AG09309 (cell line): ENCODE data around the gene PCDHGA5.
"Not testable (repeated sequence)": the region's sequence is repeated elsewhere in the genome, so short reads cannot be mapped to it uniquely, and the experiment has no call there.

Source experiments
- DNase-seq: peaks from one replicate; pipeline ENCODE4 v3.0.0-alpha.2; 2010; ENCODE audit warnings: low read depth
- H3K4me3 ChIP-seq: 2 replicates; pipeline ENCODE4 v1.5.1; 2011; ENCODE audit warnings: mild to moderate bottlenecking, low read depth, low read length, moderate library complexity; ENCODE audit not compliant: control insufficient read depth
- CTCF ChIP-seq: IDR thresholded peaks from 2 replicates; pipeline ENCODE4 v1.5.1; 2011; ENCODE audit warnings: mild to moderate bottlenecking, low read depth, low read length, inconsistent platforms; ENCODE audit not compliant: insufficient read depth, control insufficient read depth; ENCODE audit errors: missing control alignments

Gene PCDHGA5

DNA sequence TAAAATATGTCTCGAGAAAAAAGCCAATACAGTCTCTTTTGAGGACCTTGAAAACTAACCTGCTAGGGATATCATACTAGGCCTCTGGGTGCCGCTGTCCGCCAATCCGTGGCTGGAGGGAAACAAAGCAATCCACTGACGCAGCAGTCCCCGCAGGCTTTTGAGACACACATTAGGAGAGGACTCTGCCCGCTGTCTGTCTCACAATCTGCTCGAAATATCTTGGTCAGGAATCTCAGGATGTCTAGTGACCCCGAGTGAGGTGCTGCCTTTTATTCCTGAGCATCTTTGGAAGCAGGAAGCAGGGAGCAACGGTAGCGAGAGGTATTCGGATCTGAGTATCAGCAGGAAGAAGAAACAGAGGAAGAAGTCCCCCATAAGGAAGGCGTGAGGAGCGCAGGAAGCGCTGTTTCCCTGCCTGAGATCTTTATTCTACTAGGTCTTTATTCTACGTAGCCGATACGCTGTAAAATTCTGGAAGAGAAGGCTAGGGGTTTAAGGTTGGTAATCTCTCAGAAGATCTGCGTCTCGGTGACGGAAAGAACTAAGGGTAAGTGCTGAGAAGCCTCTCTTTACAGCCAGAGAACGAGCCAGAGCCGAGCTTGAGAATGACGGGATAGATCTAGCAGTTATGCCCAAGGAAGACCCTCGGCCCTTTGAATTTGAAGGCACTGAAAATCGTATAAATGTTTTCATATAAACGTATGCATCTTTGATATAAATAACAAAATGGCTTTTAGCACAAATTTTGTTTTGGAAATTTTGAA, 37.7 kb upstream of the PCDHGA5 start:
- peak overlapping the region; percentile 43 for H3K4me3 ChIP-seq
- TF ChIP-seq CTCF = peak; percentile 85
- DNase-seq = peak; percentile 39

DNA sequence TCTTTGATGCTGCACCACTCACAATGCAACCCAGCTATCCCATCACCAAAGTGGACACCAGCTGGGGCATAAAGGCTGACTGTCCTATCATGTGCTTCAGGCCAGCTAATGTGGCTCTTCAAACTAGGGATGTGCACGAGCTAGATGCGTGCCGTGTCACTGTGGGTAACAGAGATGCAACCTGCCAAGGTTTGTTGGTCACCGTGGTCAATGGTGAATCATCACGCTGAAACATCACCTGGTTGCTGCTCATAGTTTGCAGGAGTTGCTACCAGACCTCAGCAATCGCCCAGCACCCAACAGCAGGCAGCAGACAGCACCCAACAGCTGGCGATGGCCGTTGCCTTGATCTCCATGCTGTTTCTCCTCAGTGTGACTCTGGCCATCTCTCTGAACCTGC, 35.7 kb upstream of the PCDHGA5 start:
- no peak for TF ChIP-seq CTCF
- no peak overlapping the region for H3K4me3 ChIP-seq
- DNase-seq = no peak

DNA sequence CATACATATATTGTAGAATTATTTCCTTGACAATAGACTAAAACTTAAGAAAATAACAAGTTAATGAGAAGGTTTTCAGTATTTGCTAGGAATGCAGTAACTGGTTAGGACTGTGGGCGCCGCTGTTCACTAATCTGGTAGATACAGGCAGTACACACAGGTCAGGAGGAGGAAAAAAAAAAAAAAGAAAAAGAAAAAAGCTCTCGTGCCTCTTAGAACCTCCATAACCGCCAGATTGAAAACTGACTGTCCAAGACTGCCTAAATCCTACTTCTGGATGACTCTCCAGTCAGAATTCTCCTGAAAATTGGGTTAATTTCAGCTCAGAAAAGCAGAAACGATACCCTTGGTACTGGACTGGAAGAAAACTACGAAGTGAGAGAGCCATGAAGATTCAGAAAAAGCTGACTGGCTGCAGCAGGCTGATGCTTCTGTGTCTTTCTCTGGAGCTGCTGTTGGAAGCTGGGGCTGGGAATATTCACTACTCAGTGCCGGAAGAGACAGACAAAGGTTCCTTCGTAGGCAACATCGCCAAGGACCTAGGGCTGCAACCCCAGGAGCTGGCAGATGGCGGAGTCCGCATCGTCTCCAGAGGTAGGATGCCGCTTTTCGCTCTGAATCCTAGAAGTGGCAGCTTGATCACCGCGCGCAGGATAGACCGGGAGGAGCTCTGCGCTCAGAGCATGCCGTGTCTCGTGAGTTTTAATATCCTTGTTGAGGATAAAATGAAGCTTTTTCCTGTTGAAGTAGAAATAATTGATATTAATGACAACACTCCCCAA, 33.5 kb upstream of the PCDHGA5 start, which contains the start of gene PCDHGA1:
TSS of gene PCDHGA1 (plus strand) at position 216 of the 782 bp plus-strand sequence.
- DNase-seq = peak; percentile 46
- H3K4me3 ChIP-seq = peak within 1 kb of the TSS; percentile 45
- TF ChIP-seq CTCF = peak; percentile 74

GRCh38 chr5:141332571-141332970, 31.4 kb upstream of the PCDHGA5 start:
- DNase-seq, H3K4me3 ChIP-seq: not testable (repeated sequence)

DNA sequence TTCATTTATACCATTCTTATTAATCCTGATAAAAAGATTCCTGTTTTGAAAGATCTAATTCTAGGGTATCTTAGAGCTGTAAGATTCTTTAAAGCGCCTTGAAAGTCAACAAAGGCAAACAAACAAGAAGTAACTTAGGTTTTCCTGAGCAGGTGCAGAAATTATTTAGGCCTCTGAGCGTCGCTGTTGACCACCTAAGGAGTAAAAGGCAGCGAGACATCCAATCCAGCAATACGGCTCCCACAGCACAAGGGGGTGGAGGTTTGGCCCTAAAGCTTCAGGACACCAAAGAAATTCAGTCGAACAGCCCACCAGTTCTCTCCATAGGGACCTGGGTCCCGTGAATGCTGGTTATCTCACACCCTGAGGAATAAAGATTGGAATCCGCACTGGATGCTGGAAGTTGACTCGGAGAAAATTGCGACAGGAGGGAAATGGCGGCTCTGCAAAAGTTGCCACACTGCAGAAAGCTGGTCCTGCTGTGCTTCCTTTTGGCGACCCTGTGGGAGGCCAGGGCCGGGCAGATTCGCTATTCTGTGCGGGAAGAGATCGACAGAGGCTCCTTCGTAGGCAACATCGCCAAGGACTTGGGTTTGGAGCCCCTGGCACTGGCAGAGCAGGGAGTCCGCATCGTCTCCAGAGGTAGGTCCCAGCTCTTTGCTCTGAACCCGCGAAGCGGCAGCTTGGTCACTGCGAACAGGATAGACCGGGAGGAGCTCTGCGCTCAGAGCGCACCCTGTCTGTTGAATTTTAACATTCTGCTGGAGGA, 25.2 kb upstream of the PCDHGA5 start, which contains the start of gene PCDHGA2:
TSS of gene PCDHGA2 (plus strand) at position 223 of the 769 bp plus-strand sequence.
- TF ChIP-seq CTCF = peak; percentile 73
- DNase-seq = no peak
- peak within 1 kb of the TSS; percentile 53 for H3K4me3 ChIP-seq

DNA sequence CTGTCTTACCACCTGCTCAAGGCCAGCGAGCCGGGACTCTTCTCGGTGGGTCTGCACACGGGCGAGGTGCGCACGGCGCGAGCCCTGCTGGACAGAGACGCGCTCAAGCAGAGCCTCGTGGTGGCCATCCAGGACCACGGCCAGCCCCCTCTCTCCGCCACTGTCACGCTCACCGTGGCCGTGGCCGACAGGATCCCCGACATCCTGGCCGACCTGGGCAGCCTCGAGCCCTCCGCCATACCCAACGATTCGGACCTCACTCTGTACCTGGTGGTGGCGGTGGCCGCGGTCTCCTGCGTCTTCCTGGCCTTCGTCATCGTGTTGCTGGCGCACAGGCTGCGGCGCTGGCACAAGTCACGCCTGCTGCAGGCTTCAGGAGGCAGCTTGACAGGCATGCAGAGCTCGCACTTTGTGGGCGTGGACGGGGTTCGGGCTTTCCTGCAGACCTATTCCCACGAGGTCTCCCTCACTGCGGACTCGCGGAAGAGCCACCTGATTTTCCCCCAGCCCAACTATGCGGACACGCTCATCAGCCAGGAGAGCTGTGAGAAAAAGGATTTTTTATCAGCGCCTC, 23.1 kb upstream of the PCDHGA5 start:
- not testable (repeated sequence) for DNase-seq

GRCh38 chr5:141342773-141343172, 21.2 kb upstream of the PCDHGA5 start:
- no peak overlapping the region for H3K4me3 ChIP-seq
- DNase-seq = no peak
- no peak for TF ChIP-seq CTCF

More for the DNA sequence above, 23.1 kb upstream of the PCDHGA5 start:
- not testable (repeated sequence) for H3K4me3 ChIP-seq
